Heart left ventricle (tissue), 13 donors: ENCODE data around the gene SLC25A19.

Experiments used
- POLR2A ChIP-seq, 2 donors: fragments of 450-650 bp; IDR thresholded peaks; one replicate each; pipeline ENCODE4 v1.6.1; 2017; ENCODE audit warnings: antibody characterized with exemption in 2 of 2, mild to moderate bottlenecking in 2 of 2, moderate library complexity in 2 of 2
- TF ChIP-seq, protein P1 (sequence below), 12 donors: fragments of 200-600 bp; sonication (generic) in 4 of 12; IDR thresholded peaks; one replicate each; pipeline versions ENCODE4 v1.5.0 to v1.8.0; 2018 to 2022; ENCODE audit warnings: antibody characterized with exemption in 12 of 12, mild to moderate bottlenecking in 5 of 12
- donor health status: ischemic (EF 13 %, LVEDD 7.1; RV severe dilation, severe dysfunction).
- donor health status: DM: no; HTN: yes; CAD: no.
- donor health status: DM: no; HTN: no; CAD: no.
- donor health status: ischemic (EF 25% LVEDD 6.9; RV normal size, moderate dysfunction).
- donor health status: ischemic (EF 25% LVEDD 5.7; RV mildly dilated, moderate dysfunction).
- donor health status: ischemic (EF 35%, LVEDD 5.7; RV mildly dilated, moderate dysfunction).
- donor health status: nonischemic (EF 11% LVEDD 7.7; RV severe dilation, severe dysfunction).
- donor health status: DM: yes; HTN: yes; CAD: no.
- donor health status: PGD.
- donor health status: ischemic (EF 29% LVEDD 5.4; RV normal size, mild dysfunction).
- donor health status: nonischemic (EF 23%, LVEDD 6.1; RV moderate dilation, normal function).

- TF ChIP-seq, protein P1, sequence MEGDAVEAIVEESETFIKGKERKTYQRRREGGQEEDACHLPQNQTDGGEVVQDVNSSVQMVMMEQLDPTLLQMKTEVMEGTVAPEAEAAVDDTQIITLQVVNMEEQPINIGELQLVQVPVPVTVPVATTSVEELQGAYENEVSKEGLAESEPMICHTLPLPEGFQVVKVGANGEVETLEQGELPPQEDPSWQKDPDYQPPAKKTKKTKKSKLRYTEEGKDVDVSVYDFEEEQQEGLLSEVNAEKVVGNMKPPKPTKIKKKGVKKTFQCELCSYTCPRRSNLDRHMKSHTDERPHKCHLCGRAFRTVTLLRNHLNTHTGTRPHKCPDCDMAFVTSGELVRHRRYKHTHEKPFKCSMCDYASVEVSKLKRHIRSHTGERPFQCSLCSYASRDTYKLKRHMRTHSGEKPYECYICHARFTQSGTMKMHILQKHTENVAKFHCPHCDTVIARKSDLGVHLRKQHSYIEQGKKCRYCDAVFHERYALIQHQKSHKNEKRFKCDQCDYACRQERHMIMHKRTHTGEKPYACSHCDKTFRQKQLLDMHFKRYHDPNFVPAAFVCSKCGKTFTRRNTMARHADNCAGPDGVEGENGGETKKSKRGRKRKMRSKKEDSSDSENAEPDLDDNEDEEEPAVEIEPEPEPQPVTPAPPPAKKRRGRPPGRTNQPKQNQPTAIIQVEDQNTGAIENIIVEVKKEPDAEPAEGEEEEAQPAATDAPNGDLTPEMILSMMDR (IDR thresholded peaks at IDR 0.05) = no peak
- no peak for TF ChIP-seq POLR2A (IDR thresholded peaks at IDR 0.05)
Observed at GRCh38 chr17:75327757-75328156, 38.5 kb upstream of the SLC25A19 start.
